GM12878 (cell line): ENCODE results near the gene TUBA1A. TPM values are rescaled to one million over a fixed set of nuclear protein-coding genes. Genes with fewer than 3 reads are reported as not detected.

Experiments
- ATAC-seq: fragments of 200-7000 bp; cut with Tn5 transposase; 3 replicates; pipeline ENCODE4 v1.9.1; 2020; ENCODE audit warnings: mild to moderate bottlenecking, moderate library complexity
- Bru-seq: library from RNA; stranded (reverse); fragments of 400-500 nt; gene quantifications from one replicate; lab custom pipeline; 2021; lab: Mats Ljungman, UMichigan
- BruChase-seq, 2 experiments: library from RNA; stranded (reverse); fragments of 400-500 nt; gene quantifications; one replicate each; lab custom pipeline; 2021; lab: Mats Ljungman, UMichigan
- BruUV-seq: library from RNA; stranded (reverse); fragments of 400-500 nt; replicated peaks from 2 replicates; lab custom pipeline; 2021; lab: Mats Ljungman, UMichigan
- CTCF ChIA-PET: fragments of 300-600 bp; sonication (Branson Sonifier 250); formaldehyde crosslinking; extraction: SDS; loops from one replicate; lab custom pipeline; 2021; ENCODE audit warnings: inconsistent platforms; lab: Yijun Ruan, JAX
- POLR2A ChIA-PET: fragments of 350-600 bp; formaldehyde crosslinking; extraction: SDS; loops from one replicate; lab custom pipeline; 2021; ENCODE audit warnings: inconsistent platforms; lab: Charles Lee
- RAD21 ChIA-PET: fragments of 300-600 bp; sonication (Branson Sonifier 250); formaldehyde crosslinking; loops from one replicate; lab custom pipeline; 2023; ENCODE audit warnings: antibody characterized with exemption; ENCODE audit not compliant: unreplicated experiment; lab: Charles Lee
- SMC1A ChIA-PET: fragments of 300-600 bp; sonication (Branson Sonifier 250); formaldehyde crosslinking; loops from one replicate; lab custom pipeline; 2023; ENCODE audit not compliant: unreplicated experiment, uncharacterized antibody; lab: Charles Lee
- DNase-seq: peaks from one replicate; pipeline ENCODE4 v3.0.0-alpha.2; 2011; ENCODE audit warnings: low read depth, low spot score
- FAIRE-seq: peaks from 3 replicates; lab custom pipeline; 2011; peaks lifted over from hg19 to GRCh38; lab: Jason Lieb, UNC
- H2AFZ ChIP-seq: 2 replicates; pipeline ENCODE4 v1.6.0; 2011; ENCODE audit warnings: low read depth, low read length, control low read depth; ENCODE audit not compliant: control insufficient read depth
- H3K27ac ChIP-seq: 2 replicates; pipeline ENCODE4 v1.5.1; 2011; ENCODE audit warnings: control low read depth; ENCODE audit not compliant: control insufficient read depth, insufficient read depth
- H3K27me3 ChIP-seq, 2 experiments: replicated peaks in 1 of 2; 2 replicates each; pipeline versions ENCODE4 v1.6.0 to v1.6.1; 2011; ENCODE audit warnings: low read length in 1 of 2; ENCODE audit not compliant: control insufficient read depth in 2 of 2, insufficient read depth in 2 of 2
- H3K36me3 ChIP-seq, 2 experiments: 2 replicates each; pipeline ENCODE4 v1.5.1; 2011; ENCODE audit warnings: low read length in 1 of 2; ENCODE audit not compliant: control insufficient read depth in 2 of 2, insufficient read depth in 2 of 2
- H3K4me1 ChIP-seq: 2 replicates; pipeline ENCODE4 v1.6.1; 2011; ENCODE audit warnings: mild to moderate bottlenecking, low read length, moderate library complexity, mixed read lengths; ENCODE audit not compliant: control insufficient read depth, insufficient read depth
- H3K4me2 ChIP-seq: 2 replicates; pipeline ENCODE4 v1.6.0; 2011; ENCODE audit warnings: control low read depth; ENCODE audit not compliant: control insufficient read depth, insufficient read depth
- H3K4me3 ChIP-seq: fragments of 200-600 bp; sonication (generic); 2 replicates; pipeline ENCODE4 v1.5.1; 2016
- H3K79me2 ChIP-seq: 2 replicates; pipeline ENCODE4 v1.6.0; 2011; ENCODE audit warnings: low read length; ENCODE audit not compliant: control insufficient read depth, insufficient read depth
- H3K9ac ChIP-seq: 2 replicates; pipeline ENCODE4 v1.8.0; 2011; ENCODE audit warnings: low read length, control low read depth, mixed read lengths; ENCODE audit not compliant: control insufficient read depth, insufficient read depth
- H3K9me3 ChIP-seq: replicated peaks from 3 replicates; pipeline ENCODE4 v1.5.1; 2011; ENCODE audit warnings: mild to moderate bottlenecking, low read length; ENCODE audit not compliant: control insufficient read depth, insufficient read depth
- H4K20me1 ChIP-seq: 2 replicates; pipeline ENCODE4 v1.6.0; 2011; ENCODE audit not compliant: control insufficient read depth, insufficient read depth
- ATF2 ChIP-seq: IDR thresholded peaks from 2 replicates; pipeline ENCODE4 v1.6.1; 2012; ENCODE audit warnings: low read length, inconsistent platforms
- ATF7 ChIP-seq: fragments of 450-650 bp; IDR thresholded peaks from 2 replicates; pipeline ENCODE4 v1.6.1; 2016; ENCODE audit warnings: low read depth, mild to moderate bottlenecking
- BMI1 ChIP-seq: fragments of 450-650 bp; IDR thresholded peaks from 2 replicates; pipeline ENCODE4 v1.6.1; 2016; ENCODE audit warnings: mild to moderate bottlenecking, moderate library complexity, borderline replicate concordance
- EGR1 ChIP-seq, 2 experiments: IDR thresholded peaks; 1 replicate in 1 of 2; 2 replicates in 1 of 2; pipeline ENCODE4 v1.6.1; 2011 to 2012; ENCODE audit warnings: low read depth in 2 of 2, low read length in 2 of 2, borderline replicate concordance in 1 of 2, mild to moderate bottlenecking in 1 of 2, moderate library complexity in 1 of 2
- GATAD2B ChIP-seq: fragments of 450-650 bp; conservative IDR thresholded peaks from 2 replicates; pipeline ENCODE4 v1.6.1; 2017; ENCODE audit warnings: low read depth, mild to moderate bottlenecking, moderate library complexity
- NFYB ChIP-seq: IDR thresholded peaks from 2 replicates; pipeline ENCODE4 v1.6.1; 2011; ENCODE audit warnings: low read depth, mild to moderate bottlenecking, low read length, improper control_type of control experiment, moderate library complexity; ENCODE audit not compliant: insufficient read depth
- PML ChIP-seq: IDR thresholded peaks from 2 replicates; pipeline ENCODE4 v1.6.1; 2012; ENCODE audit warnings: low read length, inconsistent platforms
- POLR2A ChIP-seq: IDR thresholded peaks from 2 replicates; pipeline ENCODE4 v1.6.1; 2011; ENCODE audit warnings: low read depth, mild to moderate bottlenecking, low read length
- POLR2AphosphoS2 ChIP-seq: IDR thresholded peaks from 2 replicates; pipeline ENCODE4 v1.6.1; 2011; ENCODE audit warnings: low read depth, mild to moderate bottlenecking, low read length, improper control_type of control experiment, moderate library complexity
- POU2F2 ChIP-seq: IDR thresholded peaks from 3 replicates; pipeline ENCODE4 v1.6.1; 2011; ENCODE audit warnings: low read depth, mild to moderate bottlenecking, low read length, borderline replicate concordance
- RFX5 ChIP-seq: IDR thresholded peaks from 2 replicates; pipeline ENCODE4 v1.6.1; 2011; ENCODE audit warnings: low read depth, low read length, improper control_type of control experiment
- RUNX3 ChIP-seq: IDR thresholded peaks from 2 replicates; pipeline ENCODE4 v1.6.1; 2012; ENCODE audit warnings: low read length, inconsistent platforms
- SIN3A ChIP-seq: IDR thresholded peaks from 2 replicates; pipeline ENCODE4 v1.6.1; 2012; ENCODE audit warnings: low read depth, low read length, improper control_type of control experiment
- SMAD5 ChIP-seq: IDR thresholded peaks from 2 replicates; pipeline ENCODE4 v1.6.1; 2016; ENCODE audit warnings: antibody characterized with exemption, low read depth
- SP1 ChIP-seq: IDR thresholded peaks from one replicate; pipeline ENCODE4 v1.6.1; 2011; ENCODE audit warnings: low read depth, low read length
- TAF1 ChIP-seq: IDR thresholded peaks from 2 replicates; pipeline ENCODE4 v1.6.1; 2011; ENCODE audit warnings: mild to moderate bottlenecking, low read depth, low read length, borderline replicate concordance
- TARDBP ChIP-seq: IDR thresholded peaks from 2 replicates; pipeline ENCODE4 v1.6.1; 2016; ENCODE audit warnings: borderline replicate concordance
- TBL1XR1 ChIP-seq: IDR thresholded peaks from 2 replicates; pipeline ENCODE4 v1.6.1; 2012; ENCODE audit warnings: low read depth, low read length, improper control_type of control experiment
- YY1 ChIP-seq: IDR thresholded peaks from 2 replicates; pipeline ENCODE4 v1.6.1; 2011; ENCODE audit warnings: low read depth, mild to moderate bottlenecking, low read length
- ZBED1 ChIP-seq: IDR thresholded peaks from 2 replicates; pipeline ENCODE4 v1.6.1; 2016; ENCODE audit warnings: borderline replicate concordance
- WGBS: methylation state at CpG from one replicate; pipeline ENCODE4 v1.1.6; 2016; ENCODE audit warnings: low lambda C conversion rate; ENCODE audit not compliant: insufficient replicate concordance, insufficient coverage; ENCODE audit errors: missing lambda C conversion rate; 5-methylcytosine and 5-hydroxymethylcytosine counted together
- in situ Hi-C: fragments of 300-500 bp; cut with MboI; formaldehyde crosslinking; loops from 9 replicates; pipeline ENCODE4 v1.14.3; 2018; ENCODE audit warnings: mixed read lengths
- intact Hi-C: fragments of 100-400 bp; cut with micrococcal nuclease; formaldehyde crosslinking; loops from one replicate; pipeline ENCODE4 v1.14.2; 2022; ENCODE audit not compliant: unreplicated experiment
- long read RNA-seq, 2 experiments: library from polyadenylated mRNA; unstranded; transcript quantifications; one replicate each; pipeline ENCODE4 v2.0.0, GENCODE V29; 2019 to 2020
- polyA minus RNA-seq, 3 experiments: library from RNA; depleted of rRNA, polyadenylated mRNA; stranded (reverse); fragments of >200 nt; gene quantifications; 2 replicates each; pipeline ENCODE4 v1.2.3, GENCODE V29; 2011
- polyA plus RNA-seq, 11 experiments: library from polyadenylated mRNA; depleted of rRNA in 4 of 11; unstranded in 6 of 11; stranded (reverse) in 5 of 11; fragments of >200 nt; fragmentation: Nextera tagmentation in 4 of 11; fragmentation: Illumina TruSeq in 1 of 11; extraction: Ambion mirVana in 4 of 11; extraction: Trizol in 1 of 11; gene quantifications; 1 replicate in 1 of 11; 2 replicates in 10 of 11; pipeline versions ENCODE4 v1.2.1 to v1.2.3, GENCODE V29; 2011 to 2016; ENCODE audit warnings: inconsistent platforms in 2 of 11, missing spikeins in 2 of 11, low read depth in 1 of 11
- total RNA-seq, 4 experiments: library from RNA; depleted of rRNA in 3 of 4; stranded (reverse); fragments of >200 nt in 3 of 4; fragmentation: Illumina TruSeq in 1 of 4; extraction: Trizol in 1 of 4; gene quantifications; 2 replicates each; pipeline versions ENCODE4 v1.2.1 to v1.2.3, GENCODE V29; 2013 to 2021

The TUBA1A gene
- 18.5 and 18.7 TPM in 2 replicates for total RNA-seq (2013; cell fraction: nucleolus; rRNA removed)
- total RNA-seq (2014; rRNA removed): 281 and 336 TPM in 2 replicates
- 188 and 209 TPM in 2 replicates for total RNA-seq (2014; rRNA removed; fragmentation: Illumina TruSeq; extraction: Trizol)
- 148 and 167 TPM in 2 replicates for total RNA-seq (2021)
- 59.9 TPM for polyA plus RNA-seq (2011; ENCODE audit: low read depth)
- 78.7 and 129 TPM in 2 replicates for polyA plus RNA-seq (2011; rRNA removed)
- polyA plus RNA-seq (2011; cell fraction: cytosol; rRNA removed): 165 and 170 TPM in 2 replicates
- polyA plus RNA-seq (2011; cell fraction: nucleus; rRNA removed): 71.2 and 85.4 TPM in 2 replicates
- 62.8 and 66.1 TPM in 2 replicates for polyA plus RNA-seq (2012)
- 340 and 395 TPM in 2 replicates for polyA plus RNA-seq (2014; fragmentation: Illumina TruSeq; extraction: Trizol)
- 100 to 1,000 TPM; 431 to 496 TPM for polyA plus RNA-seq (2014; fragmentation: Nextera tagmentation; extraction: Ambion mirVana)
- 259 and 311 TPM in 2 replicates for polyA plus RNA-seq (2014; rRNA removed)
- 100 to 1,000 TPM; 200 to 217 TPM for polyA plus RNA-seq (2016; fragmentation: Nextera tagmentation; extraction: Ambion mirVana)
- polyA minus RNA-seq (2011; rRNA and poly(A)+ RNA removed): 104 and 131 TPM in 2 replicates
- polyA minus RNA-seq (2011; cell fraction: cytosol; rRNA and poly(A)+ RNA removed): 12.3 and 25.0 TPM in 2 replicates
- polyA minus RNA-seq (2011; cell fraction: nucleus; rRNA and poly(A)+ RNA removed): 20.9 and 25.6 TPM in 2 replicates
- Bru-seq, nascent RNA: percentile 72 among the genes with signal in this experiment
- percentile 80 among the genes with signal in this experiment for BruChase-seq, experiment 1, labeled RNA remaining after a 6-hour chase
- BruChase-seq, experiment 2, labeled RNA remaining after a 2-hour chase: percentile 77 among the genes with signal in this experiment
- long read RNA-seq, experiment 1, transcript TUBA1A-202 (4 exons, 1,915 nt): major isoform, 9 of 13 reads
- long read RNA-seq, experiment 1, partial matches to known transcripts: 0 of 13 reads
- long read RNA-seq, experiment 1, other reads (novel, unspliced or antisense): 0 of 13 reads
- long read RNA-seq, experiment 2, transcript TUBA1A-207 (3 exons, 1,384 nt): minor isoform, 14 of 157 reads
- long read RNA-seq, experiment 2, transcript TUBA1A-202 (4 exons, 1,915 nt): major isoform, 130 of 157 reads
- long read RNA-seq, experiment 2, partial matches to known transcripts: 0 of 157 reads
- long read RNA-seq, experiment 2, other reads (novel, unspliced or antisense): 12 of 157 reads

GRCh38 chr12:49188916-49189367 lies at the start of gene TUBA1A:
Gene TUBA1A, minus strand, starts transcription at chr12:49189080. Its CDS starts 101 bp downstream, at chr12:49188979.
- in situ Hi-C loops: no loop called here
- Histone ChIP-seq H3K9me3 (no peaks in the 10 kb centered on the region), H2AFZ (peak within 1 kb of the TSS; percentile 83), H3K4me1 (no peaks in the 10 kb centered on the region; the same call in none of the 2 replicates), H3K27ac (peak within 1 kb of the TSS; percentile 72), H3K9ac (peak within 1 kb of the TSS; percentile 71), H3K36me3 (no peaks in the 10 kb centered on the region), H3K4me2 (peak within 1 kb of the TSS; percentile 76), H4K20me1 (no peaks in the 10 kb centered on the region), H3K79me2 (no peaks in the 10 kb centered on the region), H3K27me3 (no peaks in the 10 kb centered on the region; a peak in 1 of 4 replicates), H3K4me3 (peak within 1 kb of the TSS; percentile 75)
- intact Hi-C loops: loop anchor here (2.0 kb wide), 2 partner anchors 46 to 58 kb away; partner anchors contain the start of gene TUBA1B
- ATAC-seq (peak; percentile 93), DNase-seq (peak; percentile 75), FAIRE-seq (peak; percentile 65)
- POLR2A ChIA-PET: interaction anchor here (1.1 to 2.0 kb wide), 6 partner anchors 11 to 97 kb away, joined by 3 to 19 read pairs (median 4); partner anchors contain the start of gene TUBA1B
- under 1% methylated on average over 26 of the region's 26 CpGs for WGBS
- no TSS peak for BruUV-seq
- CTCF ChIA-PET: interaction anchor here (0.6 to 3.7 kb wide), 8 partner anchors 13 to 170 kb away, joined by 3 to 13 read pairs (median 5); partner anchors contain the start of gene TUBA1B
- SMC1A ChIA-PET: interaction anchor here (0.6 to 1.8 kb wide), 5 partner anchors 56 to 125 kb away, joined by 3 to 5 read pairs (median 3); no protein-coding TSS in a partner anchor
- RAD21 ChIA-PET: interaction anchor here (1.1 to 1.7 kb wide), 3 partner anchors 51 to 119 kb away, joined by 3 to 7 read pairs (median 3); partner anchors contain the start of gene RHEBL1
- TF ChIP-seq POU2F2 (peak; percentile 68; the same call in 1 of the 3 replicates), POLR2AphosphoS2 (0 out of 2 replicates have a peak, but pooled peaks have one; percentile 42), RUNX3 (peak; percentile 63; the same call in 1 of the 2 replicates), SIN3A (peak; percentile 65; the same call in 1 of the 2 replicates), YY1 (peak; percentile 68; the same call in 1 of the 2 replicates), ZBED1 (0 out of 2 replicates have a peak, but pooled peaks have one; percentile 1), TBL1XR1 (no peak), TARDBP (no peak), TAF1 (peak; percentile 82; the same call in 1 of the 2 replicates), ATF2 (peak; percentile 66; the same call in 1 of the 2 replicates), EGR1 (IDR thresholded peaks at IDR 0.05; ENCODE audit: borderline replicate concordance in 1 of 2, low read depth in 2 of 2, low read length in 2 of 2) (0 out of 3 replicates have a peak, but pooled peaks of 1 of the 2 experiments have one; percentile 8), RFX5 (peak; percentile 95), POLR2A (peak; percentile 96), ATF7 (peak; percentile 86), BMI1 (peak; percentile 42; the same call in 1 of the 2 replicates), NFYB (peak; percentile 67), SP1 (peak; percentile 38), PML (peak; percentile 98), SMAD5 (peak; percentile 96), GATAD2B (no peak)
